K562 (cell line): ENCODE results near the gene RERE. TPM values are rescaled to one million over a fixed set of nuclear protein-coding genes. Genes with fewer than 3 reads are reported as not detected.

Experiments used
- C11orf30 ChIP-seq: fragments of 450-650 bp; IDR thresholded peaks from 2 replicates; pipeline ENCODE4 v1.6.1; 2016; ENCODE audit warnings: low read depth, mild to moderate bottlenecking
- CCNT2 ChIP-seq: IDR thresholded peaks from 2 replicates; pipeline ENCODE4 v1.6.1; 2011; ENCODE audit warnings: borderline replicate concordance, low read depth, mild to moderate bottlenecking, moderate library complexity, mixed read lengths, low read length; ENCODE audit not compliant: insufficient read length; ENCODE audit errors: extremely low read depth
- CXXC5 ChIP-seq: fragments of 250-450 bp; sonication (Bioruptor Pico); IDR thresholded peaks from 2 replicates; pipeline ENCODE4 v1.8.0; 2022; ENCODE audit warnings: inconsistent platforms, mild to moderate bottlenecking, moderate library complexity
- DMBX1 ChIP-seq: fragments of 250-450 bp; sonication (Bioruptor Pico); IDR thresholded peaks from 2 replicates; pipeline ENCODE4 v1.8.0; 2022; ENCODE audit warnings: inconsistent platforms, mild to moderate bottlenecking, moderate library complexity, borderline replicate concordance
- EP400 ChIP-seq: fragments of 450-650 bp; IDR thresholded peaks from 2 replicates; pipeline ENCODE4 v1.6.1; 2017; ENCODE audit warnings: antibody characterized with exemption, mild to moderate bottlenecking, moderate library complexity
- GABPB1 ChIP-seq: sonication (generic); formaldehyde crosslinking; IDR thresholded peaks from 2 replicates; pipeline ENCODE4 v1.8.0; 2022; ENCODE audit warnings: mild to moderate bottlenecking, missing genetic modification reagents
- GATA2 ChIP-seq: sonication (generic); formaldehyde crosslinking; IDR thresholded peaks from 2 replicates; pipeline ENCODE4 v1.4.0; 2020; ENCODE audit warnings: mild to moderate bottlenecking, missing genetic modification reagents
- HDAC3 ChIP-seq: fragments of 450-650 bp; IDR thresholded peaks from 2 replicates; pipeline ENCODE4 v1.6.1; 2018; ENCODE audit warnings: borderline replicate concordance, mild to moderate bottlenecking, moderate library complexity; ENCODE audit not compliant: partially characterized antibody
- HDAC8 ChIP-seq: fragments of 450-650 bp; IDR thresholded peaks from 2 replicates; pipeline ENCODE4 v1.6.1; 2016; ENCODE audit warnings: mild to moderate bottlenecking, missing genetic modification characterization, moderate library complexity, missing compliant biosample characterization
- KDM4B ChIP-seq, 2 experiments: fragments of 450-650 bp in 1 of 2; sonication (generic) in 1 of 2; IDR thresholded peaks; 2 replicates each; pipeline ENCODE4 v1.6.1; 2016 to 2017; ENCODE audit warnings: borderline replicate concordance in 2 of 2, antibody characterized with exemption in 1 of 2, low read depth in 1 of 2, mild to moderate bottlenecking in 1 of 2
- MAFF ChIP-seq: IDR thresholded peaks from 2 replicates; pipeline ENCODE4 v1.6.1; 2012; ENCODE audit warnings: low read length, improper control_type of control experiment
- MEIS2 ChIP-seq: fragments of 450-650 bp; IDR thresholded peaks from 2 replicates; pipeline ENCODE4 v1.6.1; 2014; ENCODE audit warnings: mild to moderate bottlenecking; ENCODE audit not compliant: partially characterized antibody
- NFE2 ChIP-seq: IDR thresholded peaks from 2 replicates; pipeline ENCODE4 v1.6.1; 2014; ENCODE audit warnings: antibody characterized with exemption, low read depth
- NFE2L1 ChIP-seq: fragments of 450-650 bp; IDR thresholded peaks from 2 replicates; pipeline ENCODE4 v1.6.1; 2016; ENCODE audit warnings: missing genetic modification characterization, low read depth, mild to moderate bottlenecking, missing compliant biosample characterization, moderate library complexity, borderline replicate concordance
- NUFIP1 ChIP-seq: fragments of 450-650 bp; IDR thresholded peaks from 2 replicates; pipeline ENCODE4 v1.6.1; 2018; ENCODE audit not compliant: partially characterized antibody
- PHTF2 ChIP-seq: fragments of 250-450 bp; sonication (Bioruptor Pico); IDR thresholded peaks from 2 replicates; pipeline ENCODE4 v1.5.0; 2021; ENCODE audit warnings: mild to moderate bottlenecking
- POLR3G ChIP-seq: IDR thresholded peaks from 2 replicates; pipeline ENCODE4 v1.6.1; 2011; ENCODE audit not compliant: insufficient read length, insufficient replicate concordance; ENCODE audit errors: extremely low read depth
- STAT5A ChIP-seq: IDR thresholded peaks from 2 replicates; pipeline ENCODE4 v1.6.1; 2012; ENCODE audit warnings: low read length, inconsistent platforms, borderline replicate concordance
- TEAD4 ChIP-seq, 2 experiments: sonication (generic) in 1 of 2; formaldehyde crosslinking in 1 of 2; IDR thresholded peaks; 2 replicates each; pipeline versions ENCODE4 v1.6.1 to v1.8.0; 2012 to 2022; ENCODE audit warnings: borderline replicate concordance in 1 of 2, inconsistent platforms in 1 of 2, low read length in 1 of 2, mild to moderate bottlenecking in 1 of 2, missing genetic modification reagents in 1 of 2
- ZNF174 ChIP-seq: fragments of 250-450 bp; sonication (Bioruptor Pico); IDR thresholded peaks from 2 replicates; pipeline ENCODE4 v1.4.0; 2020; ENCODE audit warnings: mild to moderate bottlenecking
- ZNF316 ChIP-seq: fragments of 450-650 bp; IDR thresholded peaks from 2 replicates; pipeline ENCODE4 v1.6.1; 2016
- ZNF583 ChIP-seq: fragments of 250-450 bp; sonication (Bioruptor Pico); IDR thresholded peaks from 2 replicates; pipeline ENCODE4 v1.4.0; 2020
- ZNF79 ChIP-seq: fragments of 250-450 bp; sonication (Bioruptor Pico); IDR thresholded peaks from 2 replicates; pipeline ENCODE4 v1.4.0; 2020; ENCODE audit warnings: low read depth, mild to moderate bottlenecking, moderate library complexity
- ZSCAN32 ChIP-seq: fragments of 450-650 bp; formaldehyde crosslinking; IDR thresholded peaks from 2 replicates; pipeline ENCODE4 v1.4.0; 2020; ENCODE audit warnings: mild to moderate bottlenecking, moderate library complexity
- polyA plus RNA-seq, 8 experiments: library from polyadenylated mRNA; depleted of rRNA in 4 of 8; stranded (reverse) in 5 of 8; unstranded in 3 of 8; fragments of >200 nt; fragmentation: Nextera tagmentation in 2 of 8; fragmentation: Illumina TruSeq in 1 of 8; extraction: Ambion mirVana in 2 of 8; extraction: Trizol in 1 of 8; gene quantifications; 2 replicates each; pipeline versions ENCODE4 v1.2.1 to v1.2.3, GENCODE V29; 2011 to 2014; ENCODE audit warnings: inconsistent platforms in 1 of 8, missing spikeins in 1 of 8
- total RNA-seq, 7 experiments: library from RNA; depleted of rRNA in 6 of 7; stranded (reverse); fragments of >200 nt in 6 of 7; fragmentation: Illumina TruSeq in 2 of 7; extraction: Trizol in 2 of 7; gene quantifications; 2 replicates each; pipeline versions ENCODE4 v1.2.1 to v1.2.3, GENCODE V29; 2011 to 2021; ENCODE audit warnings: low replicate concordance in 1 of 7
- TF ChIP-seq, protein P1 (sequence below): sonication (generic); IDR thresholded peaks from 2 replicates; pipeline ENCODE4 v1.6.1; 2016
- TF ChIP-seq, protein P2 (sequence below): sonication (generic); formaldehyde crosslinking; IDR thresholded peaks from 2 replicates; pipeline ENCODE4 v1.8.1; 2023; ENCODE audit warnings: mild to moderate bottlenecking, missing genetic modification reagents

The RERE gene
- total and polyA plus RNA-seq, 9 of the 15 experiments (the other 6 are each of a cell fraction or from before 2014, with no cell fraction given): 3.0 to 51.5 (median 13.4) TPM

DNA sequence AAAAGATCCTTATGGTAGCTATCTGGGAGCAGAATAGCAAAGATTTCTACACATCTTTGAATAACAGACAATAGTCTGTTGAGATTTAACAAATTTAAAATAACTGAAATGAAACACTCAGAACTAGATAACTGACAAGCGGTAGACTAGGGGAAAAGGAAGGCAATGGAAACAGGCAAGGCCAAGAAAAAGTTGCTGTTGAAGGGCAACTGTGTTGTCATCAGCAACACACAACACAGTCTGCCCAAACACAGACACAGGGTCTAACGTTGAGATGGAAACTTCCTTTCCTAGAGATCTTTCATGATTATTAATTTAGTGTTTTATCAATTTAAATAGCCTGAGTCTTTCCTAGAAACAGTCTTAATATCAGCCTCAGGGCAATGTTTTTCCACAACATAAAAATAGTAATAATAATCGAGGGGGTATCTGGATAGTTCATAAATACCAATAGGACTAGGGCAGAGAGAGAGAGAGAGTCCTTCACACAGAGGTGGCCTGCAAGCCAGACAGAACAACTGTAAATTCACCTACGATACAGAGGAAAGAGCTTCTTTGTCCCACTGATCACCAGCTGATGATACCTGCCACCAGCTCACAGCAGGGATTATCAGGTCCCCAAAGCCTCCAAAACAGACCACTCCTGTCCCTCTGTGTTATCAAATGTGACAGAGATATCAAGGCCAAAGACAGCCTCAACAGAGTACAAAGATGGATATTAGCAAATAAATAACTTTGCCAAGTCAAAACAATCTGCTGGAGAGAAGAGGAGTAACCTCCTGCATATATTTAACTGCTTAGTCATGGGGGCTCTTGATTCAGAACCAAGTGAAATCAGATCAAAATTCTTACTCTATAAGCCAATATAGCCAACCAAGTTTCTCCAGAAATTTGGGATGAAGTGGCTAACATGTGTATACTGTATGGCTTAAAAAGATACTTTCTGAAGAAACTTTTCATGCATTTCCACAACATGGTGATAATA lies 254.3 kb downstream of the RERE start (continued):
- no peak for TF ChIP-seq CXXC5 (CRISPR knock-in tag)
- no peak for TF ChIP-seq NUFIP1
- no peak for TF ChIP-seq DMBX1 (CRISPR knock-in tag)
- TF ChIP-seq EP400: no peak
- no peak for TF ChIP-seq HDAC3
- TF ChIP-seq, protein P1, sequence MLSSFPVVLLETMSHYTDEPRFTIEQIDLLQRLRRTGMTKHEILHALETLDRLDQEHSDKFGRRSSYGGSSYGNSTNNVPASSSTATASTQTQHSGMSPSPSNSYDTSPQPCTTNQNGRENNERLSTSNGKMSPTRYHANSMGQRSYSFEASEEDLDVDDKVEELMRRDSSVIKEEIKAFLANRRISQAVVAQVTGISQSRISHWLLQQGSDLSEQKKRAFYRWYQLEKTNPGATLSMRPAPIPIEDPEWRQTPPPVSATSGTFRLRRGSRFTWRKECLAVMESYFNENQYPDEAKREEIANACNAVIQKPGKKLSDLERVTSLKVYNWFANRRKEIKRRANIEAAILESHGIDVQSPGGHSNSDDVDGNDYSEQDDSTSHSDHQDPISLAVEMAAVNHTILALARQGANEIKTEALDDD: no peak
- TF ChIP-seq C11orf30: peak; percentile 64
- no peak for TF ChIP-seq PHTF2 (CRISPR knock-in tag)
- no peak for TF ChIP-seq KDM4B (IDR thresholded peaks at IDR 0.05; ENCODE audit: borderline replicate concordance in 2 of 2, low read depth in 1 of 2)
- peak; percentile 25; the same call in 1 of the 2 replicates for TF ChIP-seq MAFF
- TF ChIP-seq TEAD4 (IDR thresholded peaks at IDR 0.05; ENCODE audit: low read length): no peak
- TF ChIP-seq TEAD4 (CRISPR knock-in tag; IDR thresholded peaks at IDR 0.05; ENCODE audit: borderline replicate concordance): no peak
- TF ChIP-seq ZNF174 (CRISPR knock-in tag): no peak
- no peak for TF ChIP-seq ZSCAN32 (CRISPR knock-in tag)
- TF ChIP-seq GATA2 (CRISPR knock-in tag): no peak
- no peak for TF ChIP-seq ZNF583 (CRISPR knock-in tag)
- TF ChIP-seq STAT5A: no peak
- 0 out of 2 replicates have a peak, but pooled peaks have one; percentile 27 for TF ChIP-seq NFE2L1
- TF ChIP-seq HDAC8 (tag): no peak
- no peak for TF ChIP-seq GABPB1
- peak; percentile 72 for TF ChIP-seq NFE2
- TF ChIP-seq ZNF79 (CRISPR knock-in tag): no peak
- peak; percentile 19; the same call in 1 of the 2 replicates for TF ChIP-seq ZNF316
- TF ChIP-seq, protein P2, sequence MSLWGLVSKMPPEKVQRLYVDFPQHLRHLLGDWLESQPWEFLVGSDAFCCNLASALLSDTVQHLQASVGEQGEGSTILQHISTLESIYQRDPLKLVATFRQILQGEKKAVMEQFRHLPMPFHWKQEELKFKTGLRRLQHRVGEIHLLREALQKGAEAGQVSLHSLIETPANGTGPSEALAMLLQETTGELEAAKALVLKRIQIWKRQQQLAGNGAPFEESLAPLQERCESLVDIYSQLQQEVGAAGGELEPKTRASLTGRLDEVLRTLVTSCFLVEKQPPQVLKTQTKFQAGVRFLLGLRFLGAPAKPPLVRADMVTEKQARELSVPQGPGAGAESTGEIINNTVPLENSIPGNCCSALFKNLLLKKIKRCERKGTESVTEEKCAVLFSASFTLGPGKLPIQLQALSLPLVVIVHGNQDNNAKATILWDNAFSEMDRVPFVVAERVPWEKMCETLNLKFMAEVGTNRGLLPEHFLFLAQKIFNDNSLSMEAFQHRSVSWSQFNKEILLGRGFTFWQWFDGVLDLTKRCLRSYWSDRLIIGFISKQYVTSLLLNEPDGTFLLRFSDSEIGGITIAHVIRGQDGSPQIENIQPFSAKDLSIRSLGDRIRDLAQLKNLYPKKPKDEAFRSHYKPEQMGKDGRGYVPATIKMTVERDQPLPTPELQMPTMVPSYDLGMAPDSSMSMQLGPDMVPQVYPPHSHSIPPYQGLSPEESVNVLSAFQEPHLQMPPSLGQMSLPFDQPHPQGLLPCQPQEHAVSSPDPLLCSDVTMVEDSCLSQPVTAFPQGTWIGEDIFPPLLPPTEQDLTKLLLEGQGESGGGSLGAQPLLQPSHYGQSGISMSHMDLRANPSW: no peak
- no peak for TF ChIP-seq POLR3G
- peak; percentile 22 for TF ChIP-seq MEIS2
- TF ChIP-seq CCNT2: no peak
